HG03064 (cell line): ENCODE data around the gene TNNC2.
"Not testable (repeated sequence)": the region's sequence is repeated elsewhere in the genome, so short reads cannot be mapped to it uniquely, and the experiment has no call there.

Source experiments
- ATAC-seq: cut with Tn5 transposase; IDR thresholded peaks from one replicate; pipeline ENCODE4 v1.9.1; 2021; ENCODE audit warnings: low read depth; ENCODE audit not compliant: unreplicated experiment

TNNC2 gene

GRCh38 chr20:45827030-45827652, at the start of gene TNNC2:
TNNC2 (minus strand) TSS chr20:45827312; CDS start chr20:45827248, 64 bp downstream.
- ATAC-seq, result no peak

GRCh38 chr20:45874576-45874975, 47.5 kb upstream of the TNNC2 start:
- ATAC-seq, result no peak

- not testable (repeated sequence) for ATAC-seq
Measured at GRCh38 chr20:45874104-45874481, 47.0 kb upstream of the TNNC2 start.

- no peak for ATAC-seq
Measured at GRCh38 chr20:45873409-45874103, 46.4 kb upstream of the TNNC2 start.

GRCh38 chr20:45872626-45873025, 45.5 kb upstream of the TNNC2 start:
- no peak for ATAC-seq

DNA sequence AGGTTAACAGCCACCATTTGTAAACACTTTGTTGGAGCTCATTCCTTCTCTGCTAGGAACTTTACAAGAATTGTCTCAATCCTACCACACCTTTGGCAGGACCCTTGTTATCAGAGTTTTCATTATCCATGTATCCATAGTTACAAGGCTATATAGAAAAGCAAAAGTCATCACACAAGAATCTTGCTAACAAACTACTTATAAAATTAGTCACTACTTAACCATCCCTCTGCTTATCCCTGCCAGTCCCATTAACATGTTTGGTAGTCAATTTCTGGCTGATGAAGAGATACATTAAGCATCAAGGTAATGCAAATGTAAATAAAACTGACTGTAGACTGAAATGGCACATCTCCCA, 40.7 kb upstream of the TNNC2 start:
- ATAC-seq, result no peak

DNA sequence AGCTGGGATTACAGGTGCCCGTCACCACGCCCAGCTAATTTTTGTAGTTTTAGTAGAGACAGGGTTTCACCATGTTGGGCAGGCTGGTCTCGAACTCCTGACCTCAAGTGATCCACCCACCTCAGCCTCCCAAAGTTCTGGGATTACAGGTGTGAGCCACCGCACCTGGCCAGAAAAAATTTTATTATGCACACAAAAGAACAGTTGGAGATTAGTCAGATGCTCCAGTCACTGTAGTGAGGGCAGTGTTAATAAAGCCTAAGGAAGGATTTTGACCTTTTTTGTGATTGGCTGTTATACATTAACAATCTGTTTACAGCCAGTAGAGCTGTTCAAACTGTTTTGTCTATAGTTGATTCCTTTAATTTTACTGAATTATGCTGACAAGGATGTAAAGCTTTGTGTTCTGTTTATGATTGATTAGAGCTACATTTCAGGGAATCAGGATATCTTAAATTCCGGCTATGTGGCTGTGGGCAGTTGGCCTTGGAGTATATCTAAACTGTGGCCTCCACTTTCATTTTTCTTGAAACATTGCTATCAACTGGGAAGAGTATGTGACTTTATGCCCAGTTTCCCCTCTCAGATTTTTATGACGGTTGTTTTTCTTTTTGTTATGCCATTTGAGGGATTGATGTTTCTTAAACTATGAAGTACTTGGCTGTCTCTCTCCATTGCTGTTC, 40.2 kb upstream of the TNNC2 start:
- no peak for ATAC-seq

DNA sequence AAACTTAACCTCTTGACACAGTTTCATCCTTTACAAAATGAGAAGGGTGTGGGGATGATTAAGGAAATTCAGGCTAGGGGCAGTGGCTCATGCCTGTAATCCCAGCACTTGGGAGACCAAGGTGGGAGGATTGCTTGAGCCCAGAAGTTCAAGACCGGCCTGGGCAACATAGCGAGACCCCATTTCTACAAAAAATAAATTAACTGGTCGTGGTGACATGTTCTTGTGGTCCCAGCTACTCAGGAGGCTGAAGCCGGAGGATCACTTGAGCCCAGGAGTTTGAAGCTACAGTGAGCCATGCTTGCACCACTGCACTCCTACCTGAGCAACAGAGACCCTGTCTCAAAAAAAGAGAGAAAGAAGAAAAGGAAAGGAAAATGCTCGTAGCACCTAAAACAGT, 39.3 kb upstream of the TNNC2 start:
- no peak for ATAC-seq

DNA sequence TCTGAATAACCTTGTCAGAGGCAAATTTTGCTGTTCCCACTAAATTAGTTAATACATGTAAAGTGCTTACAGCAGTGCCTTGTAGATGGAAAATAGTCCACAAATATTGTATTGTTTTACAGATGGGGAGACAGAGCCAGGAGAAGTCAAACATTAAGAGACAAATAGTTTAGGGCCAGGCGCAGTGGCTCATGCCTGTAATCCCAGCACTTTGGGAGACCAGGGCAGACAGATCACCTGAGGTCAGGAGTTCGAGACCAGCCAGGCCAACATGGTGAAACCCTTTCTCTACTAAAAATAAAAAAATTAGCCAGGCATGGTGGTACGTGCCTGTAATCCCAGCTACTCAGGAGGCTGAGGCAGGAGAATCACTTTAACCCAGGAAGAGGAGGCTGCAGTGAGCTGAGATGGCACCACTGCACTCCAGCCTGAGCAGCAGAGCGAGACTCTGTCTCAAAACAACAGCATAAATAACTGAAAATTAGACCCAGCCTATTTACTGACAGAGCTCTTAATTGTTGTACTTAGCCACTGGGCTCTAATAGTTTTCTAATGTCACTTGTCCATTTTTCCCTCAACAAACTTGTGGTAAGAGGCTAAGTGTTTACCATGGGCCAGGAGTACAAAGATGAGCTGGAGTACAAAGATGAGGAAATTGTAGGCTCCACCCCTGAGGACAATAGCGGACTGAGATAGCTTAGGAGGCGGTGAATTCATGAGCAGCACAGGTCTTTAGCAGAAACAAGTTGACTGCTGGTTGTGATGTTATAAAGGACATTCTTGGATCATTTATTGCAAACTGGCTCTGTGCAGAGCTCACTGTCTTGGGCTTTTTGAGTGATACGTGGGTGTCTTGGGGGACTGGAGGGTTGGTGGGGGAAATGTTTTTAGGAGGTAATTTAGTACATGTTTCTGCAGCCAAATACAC, 36.7 kb upstream of the TNNC2 start:
- no peak for ATAC-seq

DNA sequence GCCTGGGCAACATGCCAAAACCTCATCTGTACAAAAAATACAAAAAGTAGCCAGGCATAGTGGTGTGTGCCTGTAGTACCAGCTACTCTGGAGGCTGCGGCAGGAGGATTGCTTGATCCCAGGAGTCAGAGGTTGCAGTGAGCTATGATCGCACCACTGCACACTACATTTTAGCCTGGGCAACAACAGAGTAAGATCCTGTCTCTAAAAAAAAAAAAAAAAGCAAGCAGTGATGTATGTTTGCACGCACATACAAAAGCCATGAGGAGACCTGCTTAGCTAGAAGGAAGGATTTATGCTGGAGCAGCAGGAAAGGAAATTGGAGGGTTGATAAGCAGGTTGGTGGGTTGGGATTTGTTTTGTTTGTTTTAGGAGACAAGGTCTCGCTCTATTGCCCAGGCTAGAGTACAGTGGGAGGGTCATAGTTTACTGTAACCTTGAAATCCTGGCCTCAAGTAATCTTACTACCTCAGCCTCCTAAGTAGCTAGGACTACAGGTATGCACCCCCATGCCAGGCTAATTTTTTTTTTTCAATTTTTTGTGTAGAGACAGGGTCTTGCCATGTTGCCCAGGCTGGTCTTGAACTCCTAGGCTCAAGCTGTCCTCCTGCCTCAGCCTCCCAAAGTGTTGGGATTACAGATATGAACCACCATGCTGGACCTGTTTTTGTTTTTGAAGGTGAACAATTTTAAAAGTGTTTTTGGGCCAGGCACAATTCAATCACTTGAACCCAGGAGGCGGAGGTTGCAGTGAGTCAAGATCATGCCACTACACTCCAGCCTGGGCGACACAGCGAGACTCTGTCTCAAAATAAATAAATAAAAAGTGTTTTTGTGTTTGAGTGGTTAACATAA, 34.3 kb upstream of the TNNC2 start:
- no peak for ATAC-seq

DNA sequence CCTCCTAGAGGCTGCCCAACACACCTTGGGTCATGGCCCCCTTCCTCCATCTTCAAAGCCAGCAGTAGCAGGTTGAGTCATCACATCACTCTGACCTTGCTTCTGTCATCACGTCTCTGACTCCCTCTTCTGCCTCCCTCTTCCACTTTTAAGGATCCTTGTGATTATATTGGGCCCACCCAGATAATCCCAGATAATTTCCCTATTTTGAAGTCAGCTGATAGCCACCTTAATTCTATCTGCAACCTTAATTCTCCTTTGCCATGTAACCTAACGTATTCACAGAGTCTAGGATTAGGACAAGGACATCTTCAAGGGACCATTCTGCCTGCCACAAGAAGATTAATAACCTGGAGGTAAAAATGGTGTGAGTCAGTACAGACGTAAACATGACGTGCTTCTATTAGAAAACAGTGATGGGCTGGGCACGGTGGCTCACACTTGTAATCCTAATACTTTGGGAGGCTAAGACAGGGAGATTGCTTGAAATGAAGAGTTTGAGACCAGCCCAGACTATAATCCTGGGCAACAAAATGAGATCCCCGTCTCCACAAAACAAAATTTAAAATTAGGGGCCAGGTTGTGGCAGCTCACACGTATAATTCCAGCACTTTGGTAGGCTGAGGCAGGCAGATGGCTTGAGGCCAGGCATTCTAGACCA, 33.6 kb upstream of the TNNC2 start:
- no peak for ATAC-seq

DNA sequence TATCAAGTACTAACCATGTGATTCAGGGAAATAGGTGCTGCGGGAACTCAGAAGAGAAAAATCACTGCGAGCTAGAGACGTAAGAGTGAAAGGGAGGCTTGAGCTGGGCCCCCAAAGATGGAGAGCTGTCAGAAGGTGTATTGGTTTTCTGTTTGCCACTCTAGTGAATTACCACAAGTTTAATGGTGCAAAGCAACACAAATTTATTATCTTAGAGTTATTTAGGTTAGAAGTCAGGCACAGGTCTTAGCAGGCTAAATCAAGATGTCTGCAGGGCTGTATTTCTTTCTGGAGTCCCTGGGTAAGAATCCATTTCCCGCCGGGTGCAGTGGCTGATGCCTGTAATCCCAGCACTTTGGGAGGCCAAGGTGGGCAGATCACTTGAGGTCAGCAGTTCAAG, 32.8 kb upstream of the TNNC2 start:
- no peak for ATAC-seq

- peak; percentile 23 for ATAC-seq
Measured at GRCh38 chr20:45857882-45858216, 30.7 kb upstream of the TNNC2 start.

DNA sequence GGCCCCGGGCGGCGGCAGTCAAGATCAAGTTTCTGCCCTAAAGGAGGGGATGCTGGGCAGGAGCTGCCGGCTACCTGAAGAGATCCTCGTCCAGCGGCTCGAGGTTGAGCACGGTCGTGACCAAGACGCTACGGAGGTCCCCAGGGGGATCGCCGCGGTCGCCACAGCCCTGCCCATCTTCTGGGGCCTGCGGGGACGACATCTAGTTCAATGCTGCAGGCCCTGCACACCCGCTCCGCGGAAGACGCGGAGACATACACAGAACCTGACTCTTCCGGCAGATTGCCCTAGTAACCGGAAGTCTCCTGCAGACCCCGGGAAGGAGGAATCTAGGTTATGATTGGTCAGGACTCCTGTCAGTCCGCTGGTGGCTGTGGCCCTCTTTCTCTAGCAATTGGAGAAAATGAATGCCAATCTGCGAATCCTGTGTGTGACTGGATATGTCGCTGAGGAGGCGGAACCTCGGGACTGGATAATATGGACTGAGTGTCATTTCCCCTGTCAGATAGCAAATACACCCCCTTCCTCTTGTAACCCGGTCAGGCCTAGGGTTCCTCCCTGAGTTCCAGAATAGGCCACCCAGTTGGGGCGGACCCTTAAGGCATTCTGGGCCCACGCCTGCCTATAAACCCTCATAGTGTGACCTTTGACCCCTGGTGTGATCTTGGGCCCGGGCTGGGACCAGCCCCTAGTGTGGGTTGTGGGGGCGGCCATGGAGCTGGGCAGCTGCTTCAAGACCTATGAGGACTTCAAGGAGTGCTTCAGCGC, 30.2 kb upstream of the TNNC2 start, which contains the start of the genes ACOT8 and ZSWIM3:
ACOT8 (minus strand) TSS at position 279 of the 768 bp plus-strand sequence; CDS start at position 202, 77 bp downstream.
ZSWIM3 (plus strand) TSS at position 501 of the 768 bp plus-strand sequence; CDS start at position 713, 212 bp downstream.
- ATAC-seq, result peak; percentile 84

DNA sequence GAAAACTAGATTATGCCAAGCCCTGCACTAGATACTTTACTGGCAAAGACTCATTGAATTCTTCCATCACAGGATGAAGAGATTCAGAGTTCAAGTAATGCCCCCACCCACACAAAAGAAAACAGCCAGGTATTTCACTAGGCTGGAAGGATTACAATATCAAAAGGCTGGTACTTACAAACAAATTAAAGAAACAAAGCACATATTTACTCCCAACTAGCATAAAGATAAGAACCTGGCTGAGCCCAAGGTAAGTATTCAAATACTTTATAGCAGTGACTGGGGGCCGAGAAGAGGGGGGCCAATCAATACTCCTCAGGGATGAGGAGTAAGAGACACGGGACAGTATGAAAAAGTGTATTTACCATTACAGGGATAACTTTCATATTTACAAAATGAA, 26.4 kb upstream of the TNNC2 start:
- no peak for ATAC-seq

- no peak for ATAC-seq
Measured at GRCh38 chr20:45852326-45852725, 25.2 kb upstream of the TNNC2 start.

DNA sequence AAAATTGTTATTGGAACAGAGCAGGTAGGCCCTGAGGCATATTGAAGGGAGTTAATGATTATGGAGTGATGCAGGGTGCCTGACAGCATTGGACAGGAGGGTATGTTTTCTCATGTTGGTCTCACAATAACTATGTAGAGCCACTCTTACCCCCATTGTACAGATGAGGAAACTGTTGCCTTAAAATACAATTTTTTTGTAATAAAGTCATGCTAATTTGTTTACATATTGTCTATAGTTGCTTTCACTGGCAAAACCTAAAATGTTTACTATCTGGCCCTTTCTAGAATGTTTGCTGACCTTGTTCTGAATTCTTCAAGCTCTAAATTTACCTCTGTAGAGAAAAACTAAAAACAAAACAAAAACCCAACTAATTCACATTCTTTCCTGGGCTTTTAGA, 24.4 kb upstream of the TNNC2 start:
- ATAC-seq, result no peak

DNA sequence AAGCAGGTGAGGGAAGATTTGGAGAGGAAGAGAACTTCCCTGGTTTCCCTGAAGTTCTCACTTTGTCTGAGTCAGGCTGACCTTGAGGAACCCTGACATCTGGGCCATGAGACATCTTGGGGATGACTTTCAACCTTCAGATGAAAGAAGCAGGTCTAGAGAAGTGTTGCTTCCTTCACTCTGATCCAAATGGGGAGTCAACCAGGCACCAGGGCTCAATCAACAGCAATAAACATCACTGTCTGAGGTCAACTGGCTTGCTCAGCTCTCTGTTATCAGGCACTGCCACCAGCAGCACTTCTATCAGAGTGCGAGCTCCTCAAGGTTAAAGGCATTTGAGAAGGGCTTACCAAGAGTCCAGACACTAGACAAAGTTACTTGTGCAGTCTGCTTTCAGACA, 23.8 kb upstream of the TNNC2 start:
- no peak for ATAC-seq

GRCh38 chr20:45850238-45850637, 23.1 kb upstream of the TNNC2 start:
- no peak for ATAC-seq
